Hepatocyte (in vitro differentiated cells): ENCODE results near the gene ROBO3. TPM values are rescaled to one million over a fixed set of nuclear protein-coding genes. Genes with fewer than 3 reads are reported as not detected.

ENCODE experiments used
- DNase-seq: peaks from one replicate; pipeline ENCODE4 v3.0.0-alpha.2; 2016; ENCODE audit warnings: low spot score
- H2AFZ ChIP-seq: fragments of 200-600 bp; sonication (generic); 2 replicates; pipeline ENCODE4 v1.6.0; 2016; ENCODE audit warnings: antibody characterized with exemption, mild to moderate bottlenecking
- H3K27ac ChIP-seq: fragments of 200-600 bp; sonication (generic); 2 replicates; pipeline ENCODE4 v1.5.1; 2016; ENCODE audit warnings: mild to moderate bottlenecking
- H3K27me3 ChIP-seq: fragments of 200-600 bp; sonication (generic); 2 replicates; pipeline ENCODE4 v1.6.1; 2016
- H3K36me3 ChIP-seq: fragments of 200-600 bp; sonication (generic); replicated peaks from 2 replicates; pipeline ENCODE4 v1.5.1; 2016; ENCODE audit warnings: low read depth; ENCODE audit not compliant: insufficient read depth
- H3K4me1 ChIP-seq: fragments of 200-600 bp; sonication (generic); 2 replicates; pipeline ENCODE4 v1.5.1; 2016; ENCODE audit warnings: mild to moderate bottlenecking, moderate library complexity; ENCODE audit not compliant: insufficient read depth
- H3K4me2 ChIP-seq: fragments of 200-600 bp; sonication (generic); 2 replicates; pipeline ENCODE4 v1.6.0; 2016
- H3K4me3 ChIP-seq: fragments of 200-600 bp; sonication (generic); 2 replicates; pipeline ENCODE4 v1.5.1; 2016; ENCODE audit warnings: mild to moderate bottlenecking
- H3K79me2 ChIP-seq: fragments of 200-600 bp; sonication (generic); 2 replicates; pipeline ENCODE4 v1.6.0; 2017; ENCODE audit warnings: mild to moderate bottlenecking
- H3K9me2 ChIP-seq: fragments of 200-600 bp; sonication (generic); replicated peaks from 2 replicates; pipeline ENCODE4 v1.6.0; 2017; ENCODE audit warnings: mild to moderate bottlenecking; ENCODE audit not compliant: insufficient read depth
- H3K9me3 ChIP-seq: fragments of 200-600 bp; sonication (generic); 2 replicates; pipeline ENCODE4 v1.5.1; 2016; ENCODE audit warnings: low read depth, mild to moderate bottlenecking
- H4K20me1 ChIP-seq: fragments of 200-600 bp; sonication (generic); 2 replicates; pipeline ENCODE4 v1.6.0; 2016; ENCODE audit warnings: mild to moderate bottlenecking; ENCODE audit not compliant: insufficient read depth, poor library complexity, severe bottlenecking
- EZH2 ChIP-seq: fragments of 200-600 bp; sonication (generic); IDR thresholded peaks from 2 replicates; pipeline ENCODE4 v1.6.1; 2016; ENCODE audit warnings: antibody characterized with exemption, mild to moderate bottlenecking, borderline replicate concordance
- EZH2phosphoT487 ChIP-seq: fragments of 200-600 bp; sonication (generic); IDR thresholded peaks from one replicate; pipeline ENCODE4 v1.6.1; 2018; ENCODE audit warnings: antibody characterized with exemption, mild to moderate bottlenecking, low read depth, moderate library complexity; ENCODE audit not compliant: unreplicated experiment, severe bottlenecking
- WGBS: methylation state at CpG from one replicate; pipeline ENCODE4 v1.1.6; 2016; ENCODE audit warnings: low lambda C conversion rate; ENCODE audit errors: missing lambda C conversion rate; 5-methylcytosine and 5-hydroxymethylcytosine counted together
- polyA plus RNA-seq: library from polyadenylated mRNA; unstranded; fragments of >200 nt; fragmentation: Nextera tagmentation; extraction: Ambion mirVana; gene quantifications from 2 replicates; pipeline ENCODE4 v1.2.1, GENCODE V29; 2016
- total RNA-seq: library from RNA; depleted of rRNA; stranded (reverse); fragments of >200 nt; gene quantifications from 2 replicates; pipeline ENCODE4 v1.2.3, GENCODE V29; 2014
- TF ChIP-seq, protein P1 (sequence below): fragments of 200-600 bp; sonication (generic); IDR thresholded peaks from 2 replicates; pipeline ENCODE4 v1.5.1; 2016; ENCODE audit warnings: antibody characterized with exemption, mild to moderate bottlenecking; ENCODE audit not compliant: poor library complexity

The ROBO3 gene
- total and polyA plus RNA-seq, 2 experiments from 2014 or later: 3.7 to 10.4 TPM

DNA sequence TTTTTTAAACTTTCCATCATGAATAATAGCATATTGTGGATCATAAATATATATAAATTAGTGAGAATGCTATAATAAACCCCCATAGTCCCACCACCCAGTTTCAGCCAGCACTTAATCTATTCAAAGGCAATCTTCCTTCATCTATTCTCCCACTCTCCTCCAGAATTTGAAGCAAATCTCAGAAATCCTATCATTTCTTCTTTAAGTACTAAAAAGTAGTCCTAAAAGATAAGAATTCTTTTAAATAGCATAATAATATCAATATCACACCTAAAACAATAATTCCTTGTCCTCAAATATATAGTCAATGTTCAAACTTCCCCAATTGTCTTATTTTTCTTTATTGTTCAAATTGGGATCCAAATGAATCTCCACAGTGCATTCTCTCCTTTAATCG, 24.6 kb upstream of the ROBO3 start:
- Histone ChIP-seq H3K79me2 (no peaks in the 10 kb centered on the region), H3K4me2 (no peak overlapping the region), H3K36me3 (no peaks in the 10 kb centered on the region), H4K20me1 (no peaks in the 10 kb centered on the region), H3K4me3 (no peak overlapping the region), H3K27me3 (peaks cover 80% of the 10 kb centered on the region), H2AFZ (no peak overlapping the region), H3K4me1 (peaks cover 22% of the 10 kb centered on the region), H3K9me2 (no peaks in the 10 kb centered on the region), H3K9me3 (no peaks in the 10 kb centered on the region), H3K27ac (no peak overlapping the region)
- WGBS: 81% methylated on average over 1 of the region's 1 CpG
- TF ChIP-seq, protein P1, sequence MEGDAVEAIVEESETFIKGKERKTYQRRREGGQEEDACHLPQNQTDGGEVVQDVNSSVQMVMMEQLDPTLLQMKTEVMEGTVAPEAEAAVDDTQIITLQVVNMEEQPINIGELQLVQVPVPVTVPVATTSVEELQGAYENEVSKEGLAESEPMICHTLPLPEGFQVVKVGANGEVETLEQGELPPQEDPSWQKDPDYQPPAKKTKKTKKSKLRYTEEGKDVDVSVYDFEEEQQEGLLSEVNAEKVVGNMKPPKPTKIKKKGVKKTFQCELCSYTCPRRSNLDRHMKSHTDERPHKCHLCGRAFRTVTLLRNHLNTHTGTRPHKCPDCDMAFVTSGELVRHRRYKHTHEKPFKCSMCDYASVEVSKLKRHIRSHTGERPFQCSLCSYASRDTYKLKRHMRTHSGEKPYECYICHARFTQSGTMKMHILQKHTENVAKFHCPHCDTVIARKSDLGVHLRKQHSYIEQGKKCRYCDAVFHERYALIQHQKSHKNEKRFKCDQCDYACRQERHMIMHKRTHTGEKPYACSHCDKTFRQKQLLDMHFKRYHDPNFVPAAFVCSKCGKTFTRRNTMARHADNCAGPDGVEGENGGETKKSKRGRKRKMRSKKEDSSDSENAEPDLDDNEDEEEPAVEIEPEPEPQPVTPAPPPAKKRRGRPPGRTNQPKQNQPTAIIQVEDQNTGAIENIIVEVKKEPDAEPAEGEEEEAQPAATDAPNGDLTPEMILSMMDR: no peak
- no peak for TF ChIP-seq EZH2
- no peak for TF ChIP-seq EZH2phosphoT487
- DNase-seq: no peak

DNA sequence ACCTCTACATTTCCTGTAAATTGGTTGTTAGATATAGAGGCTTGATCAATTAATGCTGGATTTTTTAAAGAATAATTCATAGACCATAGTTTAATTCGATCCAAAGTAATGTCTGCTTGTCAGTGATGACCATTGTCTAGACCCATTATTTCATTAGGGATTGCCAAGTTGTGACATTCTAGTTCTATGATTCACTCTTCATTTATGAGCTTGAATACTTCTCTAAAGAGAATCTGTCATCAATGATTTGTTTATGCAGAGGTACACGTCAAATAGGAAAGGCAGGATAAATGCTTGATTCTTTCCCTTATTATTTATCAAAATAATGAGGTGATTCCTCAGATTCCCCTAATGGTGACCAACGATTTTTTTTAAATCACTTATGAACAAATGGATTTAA, 24.0 kb upstream of the ROBO3 start:
- no peaks in the 10 kb centered on the region for H3K36me3 ChIP-seq
- no peaks in the 10 kb centered on the region for H3K9me3 ChIP-seq
- no peak overlapping the region for H3K4me3 ChIP-seq
- DNase-seq: no peak
- H3K79me2 ChIP-seq: no peaks in the 10 kb centered on the region
- H3K9me2 ChIP-seq: no peaks in the 10 kb centered on the region
- peaks cover 86% of the 10 kb centered on the region for H3K27me3 ChIP-seq
- H4K20me1 ChIP-seq: no peaks in the 10 kb centered on the region
- no peak for TF ChIP-seq EZH2phosphoT487
- TF ChIP-seq, protein P1: no peak
- no peak for TF ChIP-seq EZH2
- H3K4me1 ChIP-seq: peaks cover 22% of the 10 kb centered on the region
- no peak overlapping the region for H3K27ac ChIP-seq
- WGBS: 48% methylated on average over 3 of the region's 3 CpGs
- H3K4me2 ChIP-seq: no peak overlapping the region
- no peak overlapping the region for H2AFZ ChIP-seq

DNA sequence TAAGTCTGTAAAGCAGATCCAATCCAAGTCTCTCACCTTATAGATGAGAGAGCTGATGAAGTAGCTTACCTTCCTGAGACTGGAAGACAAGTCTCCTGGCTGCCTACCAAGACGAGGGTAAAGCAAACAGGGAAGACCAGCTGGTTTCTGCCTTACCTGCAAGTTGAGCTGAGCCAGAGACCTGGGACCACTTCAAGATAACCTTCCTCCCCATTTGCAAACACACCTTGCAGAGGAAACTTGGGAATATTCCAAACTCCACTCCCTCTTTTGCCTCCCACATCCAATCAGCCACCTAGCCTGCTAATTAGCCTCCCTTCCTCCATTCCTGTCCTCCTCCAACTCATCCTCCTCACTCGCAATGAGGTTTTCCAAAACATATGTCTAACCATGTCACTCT, 23.4 kb upstream of the ROBO3 start:
- H3K36me3 ChIP-seq: no peaks in the 10 kb centered on the region
- H3K9me3 ChIP-seq: no peaks in the 10 kb centered on the region
- H2AFZ ChIP-seq: no peak overlapping the region
- peaks cover 92% of the 10 kb centered on the region for H3K27me3 ChIP-seq
- TF ChIP-seq EZH2: no peak
- TF ChIP-seq, protein P1: no peak
- H3K4me3 ChIP-seq: no peak overlapping the region
- DNase-seq: no peak
- peaks cover 22% of the 10 kb centered on the region for H3K4me1 ChIP-seq
- no peaks in the 10 kb centered on the region for H3K9me2 ChIP-seq
- no peaks in the 10 kb centered on the region for H4K20me1 ChIP-seq
- no peak overlapping the region for H3K4me2 ChIP-seq
- H3K79me2 ChIP-seq: no peaks in the 10 kb centered on the region
- 22% methylated on average over 2 of the region's 2 CpGs for WGBS
- no peak overlapping the region for H3K27ac ChIP-seq

DNA sequence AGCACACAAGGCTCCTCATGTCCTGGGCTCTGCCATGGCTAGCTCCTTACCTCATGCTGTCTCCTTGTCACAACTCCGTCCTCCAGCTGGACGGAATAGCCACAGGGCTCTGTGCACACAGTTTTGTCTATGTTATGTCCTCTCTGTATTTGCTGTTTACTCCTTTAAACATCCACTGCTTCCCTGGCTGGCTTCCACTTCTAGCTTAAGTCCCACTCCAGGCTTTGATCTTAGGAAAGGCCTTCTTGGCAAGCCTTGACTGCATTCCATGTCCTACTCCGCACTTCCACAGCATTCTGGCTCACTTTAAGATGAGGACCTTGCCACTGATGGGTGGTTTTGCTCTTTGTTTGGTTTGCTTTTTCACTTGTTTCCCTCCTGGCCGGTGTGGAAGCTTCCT, 22.9 kb upstream of the ROBO3 start:
- Histone ChIP-seq H3K9me2 (no peaks in the 10 kb centered on the region), H3K4me2 (peak overlapping the region; percentile 79), H3K36me3 (no peaks in the 10 kb centered on the region), H3K9me3 (no peaks in the 10 kb centered on the region), H3K27me3 (peaks cover 97% of the 10 kb centered on the region), H4K20me1 (no peaks in the 10 kb centered on the region), H3K4me3 (no peak overlapping the region), H3K79me2 (no peaks in the 10 kb centered on the region), H3K27ac (no peak overlapping the region), H3K4me1 (peaks cover 22% of the 10 kb centered on the region), H2AFZ (no peak overlapping the region)
- no peak for DNase-seq
- WGBS: 21% methylated on average over 4 of the region's 4 CpGs
- no peak for TF ChIP-seq EZH2phosphoT487
- TF ChIP-seq EZH2: no peak
- TF ChIP-seq, protein P1: no peak
